ENCODE data around the gene NEK11.
"Not testable (repeated sequence)": the region's sequence is repeated elsewhere in the genome, so short reads cannot be mapped to it uniquely, and the experiment has no call there.

Gene NEK11

DNA sequence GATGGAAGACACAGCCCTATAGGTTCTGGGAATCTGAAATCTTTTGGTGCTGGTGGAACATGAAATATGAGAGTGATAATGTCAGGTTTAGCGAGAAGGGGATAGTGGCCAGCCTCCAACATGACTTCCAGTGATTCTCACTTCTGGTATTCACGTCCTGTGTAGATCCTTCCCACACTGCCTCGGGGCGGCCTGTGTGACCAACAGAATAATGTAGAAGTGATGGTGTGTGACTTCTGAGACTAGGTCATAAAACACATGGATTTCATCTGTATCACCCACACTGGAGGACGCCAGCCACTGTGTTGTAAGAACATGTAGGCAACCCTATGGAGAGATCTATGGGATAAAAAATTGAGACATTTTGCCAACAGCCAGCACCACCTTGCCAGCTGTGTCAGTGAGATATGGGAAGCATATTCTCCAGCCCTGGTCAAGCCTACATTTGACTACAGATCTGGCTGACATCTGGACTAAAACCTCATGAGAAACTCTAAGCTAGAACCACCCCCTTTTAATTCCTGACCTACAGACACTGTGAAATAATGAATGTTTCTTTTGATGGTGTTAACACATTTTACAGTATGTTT lies 329.4 kb downstream of the NEK11 start:
- no peak overlapping the region for H2BK15ac ChIP-seq (replicated peaks; ENCODE audit: low read depth)
- WGBS (ENCODE audit: extremely low coverage, insufficient coverage, low lambda C conversion rate) = no CpG with 5 or more reads among the region's 5 CpGs
- DNase-seq = no peak

DNA sequence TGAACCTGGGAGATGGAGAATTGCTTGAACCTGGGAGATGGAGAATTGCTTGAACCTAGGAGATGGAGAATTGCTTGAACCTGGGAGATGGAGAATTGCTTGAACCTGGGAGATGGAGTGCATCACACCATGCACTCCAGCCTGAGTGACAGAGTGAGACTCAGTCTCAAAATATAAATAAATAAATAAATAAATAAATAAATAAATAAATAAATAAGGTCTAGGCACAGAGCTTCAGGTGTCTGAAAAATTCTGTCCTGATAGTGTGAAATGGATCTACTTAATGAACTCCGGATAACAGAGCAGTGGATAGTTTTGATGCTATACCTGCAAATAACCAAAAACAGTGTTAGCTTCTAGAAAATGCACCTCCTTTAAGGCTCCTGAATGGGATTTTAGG lies 330.6 kb downstream of the NEK11 start:
- Histone ChIP-seq H3K79me1 (ENCODE audit: low read length) (no peaks in the 10 kb centered on the region), H3K79me2 (ENCODE audit: control insufficient read depth, insufficient read depth, low read length) (no peaks in the 10 kb centered on the region), H3K56ac (ENCODE audit: low read length) (no peak overlapping the region), H3K4ac (ENCODE audit: low read depth, low read length) (no peak overlapping the region), H3K4me2 (ENCODE audit: low read length) (no peak overlapping the region), H3K36me3 (ENCODE audit: control insufficient read depth, insufficient read depth, low read length) (no peaks in the 10 kb centered on the region), H3K27ac (ENCODE audit: low read depth, low read length) (no peak overlapping the region), H4K5ac (ENCODE audit: low read length) (no peak overlapping the region), H2BK120ac (ENCODE audit: low read depth, low read length) (no peak overlapping the region), H3K4me3 (ENCODE audit: low read length) (no peak overlapping the region), H3K23ac (ENCODE audit: low read length) (no peak overlapping the region), H4K8ac (ENCODE audit: low read depth, low read length) (no peak overlapping the region), H3K9ac (ENCODE audit: low read length) (no peak overlapping the region), H2AK5ac (ENCODE audit: low read length) (no peak overlapping the region), H2BK5ac (ENCODE audit: low read length) (no peak overlapping the region), H2BK15ac (replicated peaks; ENCODE audit: low read depth) (no peak overlapping the region), H3K4me1 (ENCODE audit: control insufficient read depth, low read depth, low read length) (no peaks in the 10 kb centered on the region), H3K18ac (ENCODE audit: low read length) (no peak overlapping the region), H3K27me3 (ENCODE audit: insufficient read depth, low read length, poor library complexity) (no peaks in the 10 kb centered on the region)
- DNase-seq = no peak
- no CpG with 5 or more reads among the region's 1 CpG for WGBS (ENCODE audit: extremely low coverage, insufficient coverage, low lambda C conversion rate)

More for the DNA sequence above, 329.4 kb downstream of the NEK11 start:
- Histone ChIP-seq H3K56ac (ENCODE audit: low read length) (no peak overlapping the region), H4K5ac (ENCODE audit: low read length) (no peak overlapping the region), H3K27me3 (ENCODE audit: insufficient read depth, low read length, poor library complexity) (no peaks in the 10 kb centered on the region), H3K4ac (ENCODE audit: low read depth, low read length) (no peak overlapping the region), H3K27ac (ENCODE audit: low read depth, low read length) (no peak overlapping the region), H3K4me1 (ENCODE audit: control insufficient read depth, low read depth, low read length) (no peaks in the 10 kb centered on the region), H3K4me2 (ENCODE audit: low read length) (no peak overlapping the region), H3K36me3 (ENCODE audit: control insufficient read depth, insufficient read depth, low read length) (no peaks in the 10 kb centered on the region), H2BK5ac (ENCODE audit: low read length) (no peak overlapping the region), H3K23ac (ENCODE audit: low read length) (no peak overlapping the region), H3K79me1 (ENCODE audit: low read length) (no peaks in the 10 kb centered on the region), H3K18ac (ENCODE audit: low read length) (no peak overlapping the region), H3K9ac (ENCODE audit: low read length) (no peak overlapping the region), H2AK5ac (ENCODE audit: low read length) (no peak overlapping the region), H3K4me3 (ENCODE audit: low read length) (no peak overlapping the region), H3K79me2 (ENCODE audit: control insufficient read depth, insufficient read depth, low read length) (no peaks in the 10 kb centered on the region), H4K8ac (ENCODE audit: low read depth, low read length) (no peak overlapping the region), H2BK120ac (ENCODE audit: low read depth, low read length) (no peak overlapping the region)

DNA sequence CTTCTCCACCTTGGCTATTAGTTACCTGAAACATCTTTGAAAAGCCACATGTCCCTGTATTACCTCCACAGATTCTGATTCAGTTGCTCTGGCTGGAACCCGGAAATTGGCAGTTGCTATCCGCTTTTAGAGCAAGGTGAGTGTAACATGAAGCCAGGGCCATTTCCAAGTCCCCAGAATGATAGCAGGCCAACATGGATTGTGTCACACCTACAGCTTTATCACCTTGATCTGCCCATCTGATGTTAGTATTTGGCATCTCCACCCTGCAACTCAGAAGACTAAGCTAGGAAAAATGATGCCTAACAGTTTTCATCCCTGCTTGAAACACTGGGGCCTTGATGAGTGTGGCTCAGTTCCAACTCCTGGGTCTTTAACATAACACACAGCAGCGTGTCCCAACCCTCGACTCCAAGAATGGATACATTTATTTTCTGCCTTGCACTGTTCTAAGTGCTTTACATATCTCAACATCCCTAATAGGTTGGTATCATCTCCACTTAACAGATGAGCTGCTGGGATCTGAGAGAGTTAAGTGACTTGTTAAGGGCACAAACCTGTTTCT lies 333.6 kb downstream of the NEK11 start:
- H3K56ac ChIP-seq (ENCODE audit: low read length) = no peak overlapping the region
- H3K79me2 ChIP-seq (ENCODE audit: control insufficient read depth, insufficient read depth, low read length) = no peaks in the 10 kb centered on the region
- no peak overlapping the region for H4K5ac ChIP-seq (ENCODE audit: low read length)
- no peak overlapping the region for H4K8ac ChIP-seq (ENCODE audit: low read depth, low read length)
- no peak overlapping the region for H3K18ac ChIP-seq (ENCODE audit: low read length)
- no peak overlapping the region for H3K9ac ChIP-seq (ENCODE audit: low read length)
- H3K27ac ChIP-seq (ENCODE audit: low read depth, low read length) = no peak overlapping the region
- no peak overlapping the region for H2AK5ac ChIP-seq (ENCODE audit: low read length)
- no peak overlapping the region for H3K23ac ChIP-seq (ENCODE audit: low read length)
- no peaks in the 10 kb centered on the region for H3K36me3 ChIP-seq (ENCODE audit: control insufficient read depth, insufficient read depth, low read length)
- H3K4ac ChIP-seq (ENCODE audit: low read depth, low read length) = no peak overlapping the region
- no peak overlapping the region for H2BK15ac ChIP-seq (replicated peaks; ENCODE audit: low read depth)
- no peak overlapping the region for H2BK120ac ChIP-seq (ENCODE audit: low read depth, low read length)
- peaks cover 4% of the 10 kb centered on the region for H3K4me1 ChIP-seq (ENCODE audit: control insufficient read depth, low read depth, low read length)
- H2BK5ac ChIP-seq (ENCODE audit: low read length) = no peak overlapping the region
- H3K79me1 ChIP-seq (ENCODE audit: low read length) = peaks cover 7% of the 10 kb centered on the region
- no CpG with 5 or more reads among the region's 4 CpGs for WGBS (ENCODE audit: extremely low coverage, insufficient coverage, low lambda C conversion rate)
- H3K4me3 ChIP-seq (ENCODE audit: low read length) = no peak overlapping the region
- no peak overlapping the region for H3K4me2 ChIP-seq (ENCODE audit: low read length)
- no peaks in the 10 kb centered on the region for H3K27me3 ChIP-seq (ENCODE audit: insufficient read depth, low read length, poor library complexity)
- DNase-seq = no peak

DNA sequence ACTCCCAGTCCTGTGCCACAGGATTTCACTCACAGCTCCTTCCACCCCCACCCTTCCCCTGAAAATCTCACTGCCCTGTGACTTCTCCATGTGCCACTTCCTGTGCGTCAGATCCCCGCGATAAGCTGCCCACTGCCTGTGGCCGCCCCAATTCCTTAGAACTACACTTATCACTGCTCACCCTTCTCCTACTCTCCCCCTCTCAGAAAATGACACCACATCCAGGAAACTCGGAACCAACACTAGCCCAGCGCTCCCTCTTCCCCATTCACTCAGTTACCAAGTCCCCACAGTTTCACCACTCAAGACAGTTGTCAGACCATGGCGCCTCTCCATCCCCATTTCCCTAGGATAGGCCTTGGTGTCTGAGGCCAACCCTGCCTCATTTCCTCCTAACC lies 334.4 kb downstream of the NEK11 start:
- H2BK120ac ChIP-seq (ENCODE audit: low read depth, low read length); H2AK5ac ChIP-seq (ENCODE audit: low read length); H4K5ac ChIP-seq (ENCODE audit: low read length); H3K23ac ChIP-seq (ENCODE audit: low read length); DNase-seq; H3K27me3 ChIP-seq (ENCODE audit: insufficient read depth, low read length, poor library complexity); H3K4me1 ChIP-seq (ENCODE audit: control insufficient read depth, low read depth, low read length); H2BK5ac ChIP-seq (ENCODE audit: low read length); H3K79me1 ChIP-seq (ENCODE audit: low read length); H3K27ac ChIP-seq (ENCODE audit: low read depth, low read length); H3K18ac ChIP-seq (ENCODE audit: low read length); H3K4me3 ChIP-seq (ENCODE audit: low read length); H3K4ac ChIP-seq (ENCODE audit: low read depth, low read length); H3K36me3 ChIP-seq (ENCODE audit: control insufficient read depth, insufficient read depth, low read length); H3K79me2 ChIP-seq (ENCODE audit: control insufficient read depth, insufficient read depth, low read length); H4K8ac ChIP-seq (ENCODE audit: low read depth, low read length); H2BK15ac ChIP-seq (replicated peaks; ENCODE audit: low read depth): not testable (repeated sequence)
- peak overlapping the region; percentile 44 for H3K9ac ChIP-seq (ENCODE audit: low read length)
- WGBS (ENCODE audit: extremely low coverage, insufficient coverage, low lambda C conversion rate) = no CpG with 5 or more reads among the region's 7 CpGs
- H3K4me2 ChIP-seq (ENCODE audit: low read length) = peak overlapping the region; percentile 8
- H3K56ac ChIP-seq (ENCODE audit: low read length) = peak overlapping the region; percentile 60

DNA sequence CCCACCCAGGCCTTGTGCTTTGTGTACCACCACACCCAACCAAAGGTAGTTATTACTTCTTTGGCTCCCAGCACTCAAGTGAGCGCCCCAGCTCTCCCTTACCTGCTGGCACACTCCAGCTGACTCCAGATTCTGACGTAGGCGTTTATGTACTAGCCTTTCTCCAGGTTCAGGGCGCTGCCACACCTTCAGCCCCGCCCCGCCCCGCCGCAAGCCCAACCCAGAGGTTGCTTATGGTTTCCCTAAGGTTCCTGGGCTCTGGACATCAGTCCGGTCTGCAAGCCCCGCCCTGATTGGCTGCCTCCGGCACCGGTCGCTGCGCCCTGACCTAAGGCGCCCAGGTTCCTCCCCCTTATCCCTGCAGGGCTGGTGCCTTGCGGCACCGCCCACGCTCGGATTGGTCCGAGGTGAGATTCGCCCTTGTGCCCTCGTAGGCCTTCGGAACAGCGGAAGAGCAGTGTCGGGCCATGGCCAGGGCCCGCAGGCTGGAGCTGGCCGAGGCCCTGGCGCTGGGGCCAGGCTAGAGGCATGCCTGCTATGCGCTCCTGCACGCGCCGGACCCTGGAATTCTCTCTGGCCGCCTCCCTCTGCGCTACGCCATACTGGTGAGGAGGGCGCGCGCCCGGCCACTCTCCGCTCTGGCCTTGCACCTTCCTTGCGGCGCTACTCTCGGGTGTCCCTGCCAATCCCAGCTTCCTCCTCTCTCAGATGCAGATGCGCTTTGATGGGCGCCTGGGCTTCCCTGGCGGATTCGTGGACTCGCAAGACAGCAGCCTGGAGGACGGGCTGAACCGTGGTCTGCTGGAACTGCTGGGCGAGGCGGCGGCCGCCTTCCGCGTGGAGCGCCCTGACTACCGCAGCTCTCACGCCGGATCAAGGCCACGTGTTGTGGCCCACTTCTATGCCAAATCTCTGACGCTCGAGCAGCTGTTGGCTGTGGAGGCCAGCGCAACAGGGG lies 335.1 kb downstream of the NEK11 start:
- H3K4ac ChIP-seq (ENCODE audit: low read depth, low read length) = peak overlapping the region; percentile 39
- no peak overlapping the region for H2AK5ac ChIP-seq (ENCODE audit: low read length)
- no peaks in the 10 kb centered on the region for H3K79me2 ChIP-seq (ENCODE audit: control insufficient read depth, insufficient read depth, low read length)
- no peaks in the 10 kb centered on the region for H3K27me3 ChIP-seq (ENCODE audit: insufficient read depth, low read length, poor library complexity)
- peak; percentile 99 for DNase-seq
- peaks cover 4% of the 10 kb centered on the region for H3K4me1 ChIP-seq (ENCODE audit: control insufficient read depth, low read depth, low read length)
- no peak overlapping the region for H3K27ac ChIP-seq (ENCODE audit: low read depth, low read length)
- H3K36me3 ChIP-seq (ENCODE audit: control insufficient read depth, insufficient read depth, low read length) = no peaks in the 10 kb centered on the region
- peak overlapping the region; percentile 97 for H3K56ac ChIP-seq (ENCODE audit: low read length)
- H4K5ac ChIP-seq (ENCODE audit: low read length) = no peak overlapping the region
- H3K9ac ChIP-seq (ENCODE audit: low read length) = peak overlapping the region; percentile 93
- H3K4me2 ChIP-seq (ENCODE audit: low read length) = peak overlapping the region; percentile 91
- H3K18ac ChIP-seq (ENCODE audit: low read length) = no peak overlapping the region
- peak overlapping the region; percentile 66 for H3K23ac ChIP-seq (ENCODE audit: low read length)
- peak overlapping the region; percentile 30 for H2BK5ac ChIP-seq (ENCODE audit: low read length)
- no peak overlapping the region for H2BK120ac ChIP-seq (ENCODE audit: low read depth, low read length)
- no peak overlapping the region for H2BK15ac ChIP-seq (replicated peaks; ENCODE audit: low read depth)
- no peak overlapping the region for H4K8ac ChIP-seq (ENCODE audit: low read depth, low read length)
- peaks cover 7% of the 10 kb centered on the region for H3K79me1 ChIP-seq (ENCODE audit: low read length)
- WGBS (ENCODE audit: extremely low coverage, insufficient coverage, low lambda C conversion rate) = no CpG with 5 or more reads among the region's 64 CpGs
- peak overlapping the region; percentile 80 for H3K4me3 ChIP-seq (ENCODE audit: low read length)

Data from mesendoderm (in vitro differentiated cells).